Effector memory CD4-positive, alpha-beta T cell (primary cell): ENCODE data around the gene TUBD1.
A peak's percentile ranks its signal among the peaks of the same experiment; 100 is the strongest.
"Not testable (repeated sequence)": the region's sequence is repeated elsewhere in the genome, so short reads cannot be mapped to it uniquely, and the experiment has no call there.

ENCODE experiments used
- DNase-seq, 3 donors: peaks; one replicate each; pipeline ENCODE4 v3.0.0-alpha.2; 2020
- H3K27ac ChIP-seq: 2 replicates; pipeline ENCODE4 v1.7.0; 2013; ENCODE audit warnings: mild to moderate bottlenecking, low read length, moderate library complexity; ENCODE audit not compliant: insufficient read depth, poor library complexity, severe bottlenecking
- H3K27me3 ChIP-seq: replicated peaks from 2 replicates; pipeline ENCODE4 v1.7.0; 2013; ENCODE audit warnings: mild to moderate bottlenecking, low read length; ENCODE audit not compliant: insufficient read depth, control insufficient read depth, poor library complexity, severe bottlenecking
- H3K36me3 ChIP-seq: 2 replicates; pipeline ENCODE4 v1.7.0; 2013; ENCODE audit warnings: mild to moderate bottlenecking, low read length, moderate library complexity; ENCODE audit not compliant: control insufficient read depth, insufficient read depth
- H3K4me1 ChIP-seq: 2 replicates; pipeline ENCODE4 v1.7.0; 2013; ENCODE audit warnings: low read length, mild to moderate bottlenecking; ENCODE audit not compliant: control insufficient read depth, insufficient read depth, poor library complexity, severe bottlenecking
- H3K4me3 ChIP-seq: 2 replicates; pipeline ENCODE4 v1.7.0; 2013; ENCODE audit warnings: low read length, low read depth, mild to moderate bottlenecking; ENCODE audit not compliant: insufficient read depth, poor library complexity, severe bottlenecking
- H3K9me3 ChIP-seq: 2 replicates; pipeline ENCODE4 v1.7.0; 2013; ENCODE audit warnings: mild to moderate bottlenecking, low read length, moderate library complexity; ENCODE audit not compliant: control insufficient read depth
- total RNA-seq, 3 donors: gene quantifications; one replicate each; lab custom pipeline; 2026; lab: John Stamatoyannopoulos, UW

Gene TUBD1, protein sequence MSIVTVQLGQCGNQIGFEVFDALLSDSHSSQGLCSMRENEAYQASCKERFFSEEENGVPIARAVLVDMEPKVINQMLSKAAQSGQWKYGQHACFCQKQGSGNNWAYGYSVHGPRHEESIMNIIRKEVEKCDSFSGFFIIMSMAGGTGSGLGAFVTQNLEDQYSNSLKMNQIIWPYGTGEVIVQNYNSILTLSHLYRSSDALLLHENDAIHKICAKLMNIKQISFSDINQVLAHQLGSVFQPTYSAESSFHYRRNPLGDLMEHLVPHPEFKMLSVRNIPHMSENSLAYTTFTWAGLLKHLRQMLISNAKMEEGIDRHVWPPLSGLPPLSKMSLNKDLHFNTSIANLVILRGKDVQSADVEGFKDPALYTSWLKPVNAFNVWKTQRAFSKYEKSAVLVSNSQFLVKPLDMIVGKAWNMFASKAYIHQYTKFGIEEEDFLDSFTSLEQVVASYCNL
- 7.4 to 11.1 (median 9.3) reads per million in 3 donors for total RNA-seq

DNA sequence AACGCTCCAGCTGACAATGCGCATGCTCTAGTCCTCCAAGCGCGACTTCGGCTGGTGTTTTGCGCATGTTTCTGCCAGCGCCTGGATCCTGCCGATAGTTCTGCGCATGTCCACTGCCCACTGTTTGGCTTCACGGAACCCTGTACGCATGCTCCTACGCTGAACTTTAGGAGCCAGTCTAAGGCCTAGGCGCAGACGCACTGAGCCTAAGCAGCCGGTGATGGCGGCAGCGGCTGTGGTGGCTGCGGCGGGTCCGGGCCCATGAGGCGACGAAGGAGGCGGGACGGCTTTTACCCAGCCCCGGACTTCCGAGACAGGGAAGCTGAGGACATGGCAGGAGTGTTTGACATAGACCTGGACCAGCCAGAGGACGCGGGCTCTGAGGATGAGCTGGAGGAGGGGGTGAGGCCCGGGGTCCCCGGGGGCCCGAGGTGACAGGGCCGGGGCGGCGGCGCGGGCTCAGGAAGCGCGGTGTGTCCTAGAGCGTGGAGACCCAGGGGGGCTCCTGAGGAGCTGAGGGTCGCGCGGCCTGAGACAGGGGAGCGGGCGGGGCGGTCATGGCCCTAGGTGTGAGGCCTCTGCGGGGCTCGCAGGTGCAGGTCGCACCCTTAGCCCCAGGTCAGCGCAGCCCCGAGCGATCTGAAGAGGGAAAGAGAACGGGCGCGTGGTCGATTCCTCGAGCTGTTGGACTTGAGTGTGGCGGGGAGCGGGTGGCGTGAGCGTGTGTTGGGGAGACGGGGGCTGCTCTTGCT, at the start of gene TUBD1, which contains the start of gene RPS6KB1:
TUBD1 (minus strand) TSS at position 20 of the 752 bp plus-strand sequence. CDS start 1,941 bp downstream, outside the sequence.
RPS6KB1 (plus strand) TSS at position 198 of the 752 bp plus-strand sequence; CDS start at position 262, 64 bp downstream.
- Histone ChIP-seq H3K27ac (peak within 1 kb of the TSS; percentile 95), H3K4me3 (peak within 1 kb of the TSS; percentile 94), H3K36me3 (no peaks in the 10 kb centered on the region), H3K4me1 (peaks cover 21% of the 10 kb centered on the region), H3K9me3 (no peaks in the 10 kb centered on the region), H3K27me3 (no peaks in the 10 kb centered on the region)
- peak; percentile 97 to 98 (median 97) for DNase-seq

GRCh38 chr17:59941131-59941530, 48.4 kb upstream of the TUBD1 start:
- Histone ChIP-seq H3K27me3 (no peaks in the 10 kb centered on the region), H3K27ac (no peak overlapping the region), H3K4me3 (no peak overlapping the region), H3K36me3 (peaks cover 33% of the 10 kb centered on the region), H3K4me1 (no peaks in the 10 kb centered on the region), H3K9me3 (no peaks in the 10 kb centered on the region)
- DNase-seq: no peak

DNA sequence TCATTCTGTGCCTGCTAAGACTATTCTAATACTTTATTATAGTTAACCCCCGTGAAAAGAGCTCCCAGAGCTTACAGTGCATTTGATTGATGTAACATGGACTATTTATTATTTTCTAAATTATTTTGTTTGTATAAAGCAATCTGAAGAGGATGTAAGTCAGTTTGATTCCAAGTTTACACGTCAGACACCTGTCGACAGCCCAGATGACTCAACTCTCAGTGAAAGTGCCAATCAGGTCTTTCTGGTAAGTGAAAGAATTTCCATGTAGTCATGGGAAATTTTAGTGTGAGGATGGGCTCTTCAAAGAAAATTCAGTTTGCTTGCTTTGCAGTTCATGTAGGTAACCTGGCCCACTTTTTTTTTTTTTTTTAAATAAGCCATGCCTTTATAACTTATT, 48.0 kb upstream of the TUBD1 start:
- not testable (repeated sequence) for H3K27ac ChIP-seq, H3K4me1 ChIP-seq, H3K4me3 ChIP-seq, H3K9me3 ChIP-seq, H3K27me3 ChIP-seq, DNase-seq
- H3K36me3 ChIP-seq: peaks cover 33% of the 10 kb centered on the region

- peaks cover 29% of the 10 kb centered on the region for H3K36me3 ChIP-seq
- not testable (repeated sequence) for H3K27me3 ChIP-seq, DNase-seq
These were observed 40.6 kb upstream of the TUBD1 start for GRCh38 chr17:59933317-59933716.

GRCh38 chr17:59930768-59931167, 38.0 kb upstream of the TUBD1 start:
- not testable (repeated sequence) for H3K4me3 ChIP-seq, H3K27ac ChIP-seq, H3K27me3 ChIP-seq, DNase-seq, H3K4me1 ChIP-seq, H3K9me3 ChIP-seq
- H3K36me3 ChIP-seq: peaks cover 36% of the 10 kb centered on the region

More at GRCh38 chr17:59933317-59933716, 40.6 kb upstream of the TUBD1 start:
- H3K9me3 ChIP-seq, H3K27ac ChIP-seq, H3K4me1 ChIP-seq, H3K4me3 ChIP-seq: not testable (repeated sequence)

GRCh38 chr17:59930121-59930520, 37.4 kb upstream of the TUBD1 start:
- not testable (repeated sequence) for H3K27ac ChIP-seq, H3K4me3 ChIP-seq, DNase-seq, H3K4me1 ChIP-seq, H3K9me3 ChIP-seq, H3K27me3 ChIP-seq
- H3K36me3 ChIP-seq: peaks cover 38% of the 10 kb centered on the region

DNA sequence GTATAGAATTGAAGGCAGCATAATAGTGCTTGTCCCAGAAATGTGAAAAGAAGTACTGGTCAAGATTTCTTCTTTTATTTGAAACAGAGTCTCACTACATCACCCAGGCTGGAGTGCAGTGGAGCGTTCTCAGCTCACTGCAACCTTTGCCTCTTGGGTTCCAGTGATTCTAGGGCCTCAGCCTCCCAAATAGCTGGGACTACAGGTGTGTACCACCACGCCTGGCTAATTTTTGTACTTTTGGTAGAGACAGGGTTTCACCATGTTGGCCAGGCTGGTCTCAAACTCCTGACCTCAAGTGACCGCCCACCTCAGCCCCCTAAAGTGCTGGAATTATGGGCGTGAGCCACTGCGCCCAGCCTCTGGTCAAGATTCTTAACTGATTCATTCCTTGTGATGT, 27.9 kb upstream of the TUBD1 start:
- not testable (repeated sequence) for H3K4me1 ChIP-seq, DNase-seq, H3K4me3 ChIP-seq, H3K9me3 ChIP-seq, H3K27me3 ChIP-seq, H3K27ac ChIP-seq
- H3K36me3 ChIP-seq: peaks cover 58% of the 10 kb centered on the region

GRCh38 chr17:59916446-59916845, 23.7 kb upstream of the TUBD1 start:
- no peak for DNase-seq
- no peaks in the 10 kb centered on the region for H3K9me3 ChIP-seq
- H3K27me3 ChIP-seq: no peaks in the 10 kb centered on the region
- no peak overlapping the region for H3K4me3 ChIP-seq
- H3K36me3 ChIP-seq: peaks cover 71% of the 10 kb centered on the region
- H3K27ac ChIP-seq: no peak overlapping the region
- no peaks in the 10 kb centered on the region for H3K4me1 ChIP-seq

DNA sequence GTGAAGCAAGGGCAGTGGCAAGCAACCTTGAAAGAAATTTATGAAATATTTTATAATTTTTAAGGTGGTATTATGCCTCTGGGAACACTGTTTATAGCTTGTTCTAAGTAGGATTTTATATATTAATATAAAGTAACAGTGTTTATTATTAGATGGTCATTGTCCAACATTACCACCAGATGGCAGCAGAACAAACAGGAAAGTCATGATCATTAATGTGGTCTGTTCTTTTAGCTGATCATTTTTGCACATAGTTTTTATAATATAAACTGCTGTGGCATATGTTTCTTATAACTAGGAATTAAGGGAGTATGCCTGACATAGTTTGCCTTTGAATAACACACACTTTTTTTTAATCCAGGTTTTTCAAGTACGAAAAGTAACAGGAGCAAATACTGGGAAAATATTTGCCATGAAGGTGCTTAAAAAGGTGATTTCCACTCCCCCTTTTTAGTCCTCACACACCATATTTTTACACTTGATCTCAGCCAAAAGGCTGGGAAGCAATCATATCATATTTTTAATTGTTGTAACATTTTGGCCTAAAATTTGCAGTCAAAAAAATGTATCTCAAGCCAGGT, 21.6 kb upstream of the TUBD1 start:
- Histone ChIP-seq H3K4me1 (no peaks in the 10 kb centered on the region), H3K36me3 (peaks cover 57% of the 10 kb centered on the region), H3K4me3 (no peak overlapping the region), H3K27me3 (no peaks in the 10 kb centered on the region), H3K27ac (no peak overlapping the region), H3K9me3 (no peaks in the 10 kb centered on the region)
- DNase-seq: no peak
